HepG2 (cell line): ENCODE data around the gene DCLRE1C. TPM values are rescaled to one million over a fixed set of nuclear protein-coding genes. Genes with fewer than 3 reads are reported as not detected.

Experiments
- CCAR2 ChIP-seq: fragments of 200-400 bp; formaldehyde crosslinking; optimal IDR thresholded peaks from 2 replicates; pipeline ENCODE3; 2018; ENCODE audit warnings: low read depth, mild to moderate bottlenecking, low read length, moderate library complexity
- CHCHD3 ChIP-seq: sonication (generic); formaldehyde crosslinking; IDR thresholded peaks from 2 replicates; pipeline ENCODE4 v1.8.0; 2022; ENCODE audit warnings: mild to moderate bottlenecking, missing genetic modification reagents, moderate library complexity
- EZH2 ChIP-seq: conservative IDR thresholded peaks from 2 replicates; pipeline ENCODE4 v1.6.1; 2012; ENCODE audit warnings: mild to moderate bottlenecking, low read depth, low read length, moderate library complexity
- HOXA5 ChIP-seq: sonication (generic); formaldehyde crosslinking; IDR thresholded peaks from 2 replicates; pipeline ENCODE4 v1.4.0; 2020; ENCODE audit warnings: missing genetic modification reagents
- ISL2 ChIP-seq: sonication (generic); formaldehyde crosslinking; IDR thresholded peaks from 2 replicates; pipeline ENCODE4 v1.5.0; 2020; ENCODE audit warnings: missing genetic modification reagents
- LRRFIP1 ChIP-seq: sonication (generic); formaldehyde crosslinking; conservative IDR thresholded peaks from 2 replicates; pipeline ENCODE4 v1.4.0; 2020; ENCODE audit warnings: missing genetic modification reagents
- MLLT10 ChIP-seq: sonication (generic); formaldehyde crosslinking; IDR thresholded peaks from 2 replicates; pipeline ENCODE4 v1.4.0; 2020; ENCODE audit warnings: missing genetic modification reagents
- NFIC ChIP-seq: IDR thresholded peaks from 2 replicates; pipeline ENCODE4 v1.6.1; 2012; ENCODE audit warnings: mild to moderate bottlenecking, low read length, inconsistent platforms
- ONECUT2 ChIP-seq: sonication (generic); formaldehyde crosslinking; IDR thresholded peaks from 2 replicates; pipeline ENCODE4 v1.4.0; 2020; ENCODE audit warnings: missing genetic modification reagents
- SAFB2 ChIP-seq: sonication (generic); formaldehyde crosslinking; IDR thresholded peaks from 2 replicates; pipeline ENCODE4 v1.5.1; 2020; ENCODE audit warnings: missing genetic modification reagents, low read depth, mild to moderate bottlenecking, borderline replicate concordance
- SALL1 ChIP-seq: sonication (generic); formaldehyde crosslinking; IDR thresholded peaks from 2 replicates; pipeline ENCODE4 v1.8.0; 2022; ENCODE audit warnings: mild to moderate bottlenecking, missing genetic modification reagents
- SMYD3 ChIP-seq: sonication (generic); formaldehyde crosslinking; IDR thresholded peaks from 2 replicates; pipeline ENCODE4 v1.8.1; 2023; ENCODE audit warnings: mild to moderate bottlenecking, missing genetic modification reagents
- TFDP2 ChIP-seq: sonication (generic); formaldehyde crosslinking; IDR thresholded peaks from 2 replicates; pipeline ENCODE4 v1.4.0; 2020; ENCODE audit warnings: missing genetic modification reagents
- TOPORS ChIP-seq: sonication (generic); formaldehyde crosslinking; IDR thresholded peaks from 2 replicates; pipeline ENCODE4 v1.8.0; 2023; ENCODE audit warnings: mild to moderate bottlenecking, missing genetic modification reagents
- TP53 ChIP-seq: sonication (generic); formaldehyde crosslinking; conservative IDR thresholded peaks from 2 replicates; pipeline ENCODE4 v1.4.0; 2020; ENCODE audit warnings: missing genetic modification reagents
- ZFP1 ChIP-seq: IDR thresholded peaks from 2 replicates; pipeline ENCODE4 v1.6.1; 2016
- ZNF34 ChIP-seq: sonication (generic); formaldehyde crosslinking; IDR thresholded peaks from 2 replicates; pipeline ENCODE4 v1.4.0; 2020; ENCODE audit warnings: mild to moderate bottlenecking, missing genetic modification reagents, borderline replicate concordance
- ZNF484 ChIP-seq: sonication (generic); formaldehyde crosslinking; IDR thresholded peaks from 2 replicates; pipeline ENCODE4 v1.5.1; 2020; ENCODE audit warnings: mild to moderate bottlenecking, low read depth, missing genetic modification reagents, borderline replicate concordance
- ZNF563 ChIP-seq: sonication (generic); formaldehyde crosslinking; IDR thresholded peaks from 2 replicates; pipeline ENCODE4 v1.8.0; 2022; ENCODE audit warnings: mild to moderate bottlenecking, moderate library complexity, missing genetic modification reagents
- ZNF580 ChIP-seq: IDR thresholded peaks from 2 replicates; pipeline ENCODE4 v1.6.1; 2016; ENCODE audit warnings: low read depth, borderline replicate concordance
- ZNF615 ChIP-seq: sonication (generic); formaldehyde crosslinking; IDR thresholded peaks from 2 replicates; pipeline ENCODE4 v1.5.0; 2020; ENCODE audit warnings: mild to moderate bottlenecking, missing genetic modification reagents, borderline replicate concordance
- ZNF800 ChIP-seq: sonication (generic); formaldehyde crosslinking; IDR thresholded peaks from 2 replicates; pipeline ENCODE4 v1.4.0; 2020; ENCODE audit warnings: missing genetic modification reagents
- polyA plus RNA-seq, 8 experiments: library from polyadenylated mRNA; depleted of rRNA in 3 of 8; stranded (reverse) in 7 of 8; unstranded in 1 of 8; fragments of >200 nt; fragmentation: Illumina TruSeq in 4 of 8; extraction: Trizol in 4 of 8; gene quantifications; 2 replicates each; pipeline versions ENCODE4 v1.2.1 to v1.2.3, GENCODE V29; 2011 to 2016; ENCODE audit warnings: low read depth in 4 of 8, missing spikeins in 1 of 8, mixed read lengths in 1 of 8; ENCODE audit not compliant: insufficient read depth in 1 of 8
- total RNA-seq, 5 experiments: library from RNA; depleted of rRNA; stranded (reverse); fragments of >200 nt; fragmentation: Illumina TruSeq; extraction: Trizol; gene quantifications; 2 replicates each; pipeline ENCODE4 v1.2.3, GENCODE V29; 2016; ENCODE audit warnings: low read depth in 1 of 5
- TF ChIP-seq, protein P1 (sequence below): sonication (generic); formaldehyde crosslinking; IDR thresholded peaks from 2 replicates; pipeline ENCODE4 v1.8.1; 2022; ENCODE audit warnings: mild to moderate bottlenecking, missing genetic modification reagents

DCLRE1C gene
- total and polyA plus RNA-seq, 2 of the 13 experiments (the other 11 are each of a cell fraction or from before 2014, with no cell fraction given): 3.0 to 10.3 TPM

GRCh38 chr10:14878266-14879123, 75.4 kb downstream of the DCLRE1C start, which contains the start of gene SUV39H2 (continued):
- peak; percentile 89 for TF ChIP-seq TFDP2 (CRISPR knock-in tag)
- TF ChIP-seq LRRFIP1 (CRISPR knock-in tag): no peak
- TF ChIP-seq ZNF580 (CRISPR knock-in tag): peak; percentile 95; the same call in 1 of the 2 replicates
- no peak for TF ChIP-seq ZNF484 (CRISPR knock-in tag)
- no peak for TF ChIP-seq TOPORS (CRISPR knock-in tag)
- TF ChIP-seq ZNF34 (CRISPR knock-in tag): no peak
- TF ChIP-seq SMYD3: no peak
- 0 out of 2 replicates have a peak, but pooled peaks have one; percentile 15 for TF ChIP-seq SAFB2 (CRISPR knock-in tag)
- TF ChIP-seq EZH2: no peak
- no peak for TF ChIP-seq NFIC
- TF ChIP-seq ZNF563 (CRISPR knock-in tag): peak; percentile 88
- peak; percentile 80; the same call in 1 of the 2 replicates for TF ChIP-seq HOXA5 (CRISPR knock-in tag)
- TF ChIP-seq, protein P1, sequence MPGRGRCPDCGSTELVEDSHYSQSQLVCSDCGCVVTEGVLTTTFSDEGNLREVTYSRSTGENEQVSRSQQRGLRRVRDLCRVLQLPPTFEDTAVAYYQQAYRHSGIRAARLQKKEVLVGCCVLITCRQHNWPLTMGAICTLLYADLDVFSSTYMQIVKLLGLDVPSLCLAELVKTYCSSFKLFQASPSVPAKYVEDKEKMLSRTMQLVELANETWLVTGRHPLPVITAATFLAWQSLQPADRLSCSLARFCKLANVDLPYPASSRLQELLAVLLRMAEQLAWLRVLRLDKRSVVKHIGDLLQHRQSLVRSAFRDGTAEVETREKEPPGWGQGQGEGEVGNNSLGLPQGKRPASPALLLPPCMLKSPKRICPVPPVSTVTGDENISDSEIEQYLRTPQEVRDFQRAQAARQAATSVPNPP (CRISPR knock-in tag): peak; percentile 67; the same call in 1 of the 2 replicates
- TF ChIP-seq CHCHD3 (CRISPR knock-in tag): peak; percentile 92; the same call in 1 of the 2 replicates
- peak; percentile 35; the same call in 1 of the 2 replicates for TF ChIP-seq ZNF800
- TF ChIP-seq TP53 (CRISPR knock-in tag): 0 out of 2 replicates have a peak, but pooled peaks have one; percentile 18
- peak; percentile 52 for TF ChIP-seq ISL2
- TF ChIP-seq ZNF615 (CRISPR knock-in tag): no peak
- no peak for TF ChIP-seq ONECUT2 (CRISPR knock-in tag)
- no peak for TF ChIP-seq MLLT10
- peak; percentile 83 for TF ChIP-seq SALL1
- TF ChIP-seq CCAR2: no peak
- 0 out of 2 replicates have a peak, but pooled peaks have one; percentile 67 for TF ChIP-seq ZFP1 (CRISPR knock-in tag)
